HG02571 (cell line): ENCODE results near the gene PYGB.
"Not testable (repeated sequence)": the region's sequence is repeated elsewhere in the genome, so short reads cannot be mapped to it uniquely, and the experiment has no call there.

Source experiments
- ATAC-seq: cut with Tn5 transposase; IDR thresholded peaks from one replicate; pipeline ENCODE4 v1.9.1; 2021; ENCODE audit warnings: mild to moderate bottlenecking, moderate library complexity; ENCODE audit not compliant: unreplicated experiment

Gene PYGB

GRCh38 chr20:25229486-25230165 lies 18.3 kb upstream of the PYGB start:
- ATAC-seq, result no peak

- ATAC-seq, result peak; percentile 68
These were observed 17.6 kb upstream of the PYGB start for GRCh38 chr20:25230166-25230831.

- ATAC-seq, result no peak
These were observed 14.7 kb upstream of the PYGB start for GRCh38 chr20:25233016-25233772.

- ATAC-seq, result not testable (repeated sequence)
These were observed 13.7 kb upstream of the PYGB start for GRCh38 chr20:25234009-25234849.

- ATAC-seq, result no peak
These were observed 11.2 kb upstream of the PYGB start for GRCh38 chr20:25236450-25237304.

- ATAC-seq, result peak; percentile 65
These were observed 10.1 kb upstream of the PYGB start for GRCh38 chr20:25237610-25238318.

GRCh38 chr20:25238319-25239037 lies 9.4 kb upstream of the PYGB start:
- ATAC-seq, result no peak

GRCh38 chr20:25239387-25240370 lies 8.2 kb upstream of the PYGB start:
- ATAC-seq, result no peak

- not testable (repeated sequence) for ATAC-seq
These were observed 6.8 kb upstream of the PYGB start for GRCh38 chr20:25240851-25241658.

GRCh38 chr20:25241659-25241955 lies 6.3 kb upstream of the PYGB start:
- not testable (repeated sequence) for ATAC-seq

- no peak for ATAC-seq
These were observed 5.7 kb upstream of the PYGB start for GRCh38 chr20:25242231-25242630.

GRCh38 chr20:25243416-25243979 lies 4.4 kb upstream of the PYGB start:
- no peak for ATAC-seq

GRCh38 chr20:25244976-25245375 lies 2.9 kb upstream of the PYGB start:
- ATAC-seq, result no peak

GRCh38 chr20:25245461-25245860 lies 2.4 kb upstream of the PYGB start:
- no peak for ATAC-seq

GRCh38 chr20:25246182-25246999 lies 1.5 kb upstream of the PYGB start:
- ATAC-seq, result peak; percentile 31

GRCh38 chr20:25247000-25247517 lies 826 bp upstream of the PYGB start:
- peak; percentile 7 for ATAC-seq
